Stimulated activated CD4-positive, alpha-beta T cell treated with anti-CD3 and anti-CD28 coated beads, Interleukin-12 subunit alpha, Interleukin-12 subunit beta, amount 100 ng/mL, for 48 hours (primary cell): ENCODE measurements around the gene CCDC136.
A peak's percentile ranks its signal among the peaks of the same experiment; 100 is the strongest.

Source experiments
- DNase-seq, 3 donors: peaks; one replicate each; pipeline ENCODE4 v3.0.0-alpha.2; 2020; ENCODE audit warnings: low read depth in 2 of 3, low spot score in 1 of 3

The CCDC136 gene

GRCh38 chr7:128805225-128805624 is 13.5 kb downstream of the CCDC136 start:
- no peak for DNase-seq

- DNase-seq = no peak
These were observed 15.4 kb downstream of the CCDC136 start for GRCh38 chr7:128807191-128807590.

- DNase-seq = no peak
These were observed 17.6 kb downstream of the CCDC136 start for GRCh38 chr7:128809363-128809762.

- no peak for DNase-seq
These were observed 18.7 kb downstream of the CCDC136 start for GRCh38 chr7:128810473-128810872.

GRCh38 chr7:128810997-128811396 is 19.2 kb downstream of the CCDC136 start:
- DNase-seq = no peak

- no peak for DNase-seq
These were observed 20.1 kb downstream of the CCDC136 start for GRCh38 chr7:128811631-128812430.

- DNase-seq = no peak
These were observed 20.9 kb downstream of the CCDC136 start for GRCh38 chr7:128812514-128813168.

GRCh38 chr7:128814499-128814898 is 22.7 kb downstream of the CCDC136 start:
- no peak for DNase-seq

GRCh38 chr7:128815289-128815942 is 23.6 kb downstream of the CCDC136 start:
- DNase-seq = no peak

- no peak for DNase-seq
These were observed 26.9 kb downstream of the CCDC136 start for GRCh38 chr7:128818694-128819093.

GRCh38 chr7:128821724-128822123 is 30.0 kb downstream of the CCDC136 start:
- no peak for DNase-seq

GRCh38 chr7:128826512-128826911 is 34.7 kb downstream of the CCDC136 start:
- no peak for DNase-seq

GRCh38 chr7:128826916-128827247 is 35.1 kb downstream of the CCDC136 start:
- DNase-seq = no peak

GRCh38 chr7:128827248-128827958 is 35.6 kb downstream of the CCDC136 start:
- DNase-seq = no peak

- DNase-seq = no peak
These were observed 36.4 kb downstream of the CCDC136 start for GRCh38 chr7:128827971-128828711.

GRCh38 chr7:128829391-128830166 is 37.8 kb downstream of the CCDC136 start:
- DNase-seq = no peak

GRCh38 chr7:128830231-128831177 is 38.7 kb downstream of the CCDC136 start, which contains the start of gene FLNC:
FLNC (plus strand) TSS chr7:128830406; CDS start chr7:128830638, 232 bp downstream.
- peak in 2 of 3 donors; percentile 8 to 20 for DNase-seq

- no peak for DNase-seq
These were observed 39.6 kb downstream of the CCDC136 start for GRCh38 chr7:128831178-128831993.
